CD4-positive, CD25-positive, alpha-beta regulatory T cell (primary cell): Measurements from ENCODE around the gene TGFB1. TPM values are rescaled to one million over a fixed set of nuclear protein-coding genes. Genes with fewer than 3 reads are reported as not detected.

Source experiments
- ATAC-seq, 2 donors: fragments of 150-1000 bp; cut with Tn5 transposase; one replicate each; pipeline ENCODE4 v1.10.0; 2021; ENCODE audit warnings: low read depth in 2 of 2, moderate number of reproducible peaks in 2 of 2, moderate library complexity in 1 of 2
- DNase-seq, 3 donors: peaks; one replicate each; pipeline versions ENCODE4 v3.0.0 to v3.0.0-alpha.2; 2012 to 2022; ENCODE audit warnings: mixed read lengths in 1 of 3
- H3K27ac ChIP-seq: one replicate; pipeline ENCODE4 v1.7.0; 2013; ENCODE audit warnings: mild to moderate bottlenecking, low read length; ENCODE audit not compliant: insufficient read depth, poor library complexity, severe bottlenecking
- H3K27me3 ChIP-seq: one replicate; pipeline ENCODE4 v1.7.0; 2013; ENCODE audit warnings: low read length; ENCODE audit not compliant: control insufficient read depth, insufficient read depth
- H3K36me3 ChIP-seq: one replicate; pipeline ENCODE4 v1.7.0; 2013; ENCODE audit warnings: mild to moderate bottlenecking, low read length, moderate library complexity; ENCODE audit not compliant: control insufficient read depth, insufficient read depth
- H3K4me1 ChIP-seq: 2 replicates; pipeline ENCODE4 v1.7.0; 2013; ENCODE audit warnings: mild to moderate bottlenecking, low read length; ENCODE audit not compliant: insufficient read depth, control insufficient read depth, poor library complexity, severe bottlenecking
- H3K4me3 ChIP-seq: one replicate; pipeline ENCODE4 v1.7.0; 2013; ENCODE audit warnings: low read depth, mild to moderate bottlenecking, low read length, moderate library complexity
- H3K9me3 ChIP-seq, 2 experiments: 1 replicate in 1 of 2; 2 replicates in 1 of 2; pipeline ENCODE4 v1.7.0; 2013; ENCODE audit warnings: low read length in 2 of 2, mild to moderate bottlenecking in 1 of 2, moderate library complexity in 1 of 2; ENCODE audit not compliant: control insufficient read depth in 2 of 2
- H3K27ac Mint-ChIP-seq, 3 donors: one replicate each; pipeline ENCODE4 v1.8.0; 2020 to 2022; ENCODE audit warnings: mild to moderate bottlenecking in 3 of 3, mixed read lengths in 3 of 3, moderate library complexity in 2 of 3
- H3K27me3 Mint-ChIP-seq: one replicate; pipeline ENCODE4 v1.8.0; 2022; ENCODE audit warnings: mild to moderate bottlenecking, mixed read lengths
- H3K36me3 Mint-ChIP-seq: one replicate; pipeline ENCODE4 v1.8.0; 2020; ENCODE audit warnings: mixed read lengths
- H3K4me1 Mint-ChIP-seq, 4 donors: one replicate each; pipeline ENCODE4 v1.8.0; 2020 to 2022; ENCODE audit warnings: mixed read lengths in 4 of 4, mild to moderate bottlenecking in 1 of 4
- H3K4me3 Mint-ChIP-seq, 4 donors: one replicate each; pipeline ENCODE4 v1.8.0; 2020 to 2022; ENCODE audit warnings: mild to moderate bottlenecking in 4 of 4, mixed read lengths in 4 of 4, moderate library complexity in 3 of 4
- H3K9me3 Mint-ChIP-seq, 7 donors: one replicate each; pipeline ENCODE4 v1.8.0; 2020 to 2022; ENCODE audit warnings: mixed read lengths in 7 of 7, mild to moderate bottlenecking in 3 of 7, moderate library complexity in 2 of 7
- polyA plus RNA-seq, 4 donors: library from polyadenylated mRNA; unstranded; fragments of 300-500 nt; fragmentation: Illumina TruSeq; gene quantifications; one replicate each; pipeline ENCODE4 v1.2.3, GENCODE V29; 2021
- total RNA-seq: library from RNA; stranded (reverse); gene quantifications from one replicate; pipeline ENCODE4 v1.2.3, GENCODE V29; 2022

TGFB1 gene
- total and polyA plus RNA-seq, 5 donors from 2014 or later = 31.6 to 414 (median 48.2) TPM

DNA sequence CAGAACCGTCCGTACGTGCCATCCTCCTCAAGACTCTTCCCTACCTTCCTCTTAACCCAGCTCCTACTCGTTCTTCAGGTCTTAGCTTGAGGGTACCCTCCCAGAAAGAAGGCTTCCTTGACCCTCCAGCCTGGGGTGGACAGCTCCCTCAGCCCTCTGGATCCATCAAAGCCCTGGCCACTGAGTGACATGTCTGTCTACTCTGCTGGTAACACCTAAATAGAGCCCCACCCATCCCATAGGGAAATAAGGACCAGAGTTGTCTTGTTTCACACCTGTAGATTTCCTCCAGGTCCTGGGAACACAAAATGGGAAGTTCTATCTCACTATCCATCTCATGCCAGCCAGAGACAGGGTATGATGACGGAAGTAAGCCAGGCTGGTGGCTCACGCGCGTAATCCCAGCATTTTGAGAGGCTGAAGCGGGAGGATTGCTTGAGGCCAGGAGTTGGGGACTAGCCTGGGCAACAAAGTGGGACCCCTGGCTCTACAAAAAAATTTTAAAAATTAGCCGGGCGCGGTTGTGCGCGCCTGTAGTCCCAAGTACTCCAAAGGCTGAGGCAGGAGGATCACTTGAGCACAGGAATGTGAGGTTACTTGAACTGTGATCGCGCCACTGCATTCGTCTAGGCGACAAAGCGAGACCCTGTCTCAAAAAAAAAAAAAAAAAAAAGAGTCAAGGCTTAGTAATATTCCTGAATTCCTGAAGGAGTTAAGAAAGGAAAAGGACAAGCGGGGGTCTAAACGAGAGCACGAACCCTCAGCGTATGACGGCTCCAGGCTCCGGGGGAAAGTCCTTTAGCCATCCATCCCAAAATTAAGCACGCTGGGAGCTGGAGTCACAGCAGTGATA, 44.3 kb downstream of the TGFB1 start:
- Mint-ChIP-seq H3K27ac (peak overlapping the region; percentile 98 to 100 (median 100)), H3K9me3 (peaks cover 0 to 2% (median 0%) of the 10 kb centered on the region in 7 donors), H3K36me3 (peaks cover 20% of the 10 kb centered on the region), H3K4me3 (peak overlapping the region; percentile 97 to 98 (median 98)), H3K4me1 (peaks cover 11 to 89% (median 59%) of the 10 kb centered on the region in 4 donors), H3K27me3 (peaks cover 4% of the 10 kb centered on the region)
- no peaks in the 10 kb centered on the region for H3K9me3 ChIP-seq
- peaks cover 75% of the 10 kb centered on the region for H3K4me1 ChIP-seq
- H3K4me3 ChIP-seq = peak overlapping the region; percentile 98
- peak overlapping the region; percentile 97 for H3K27ac ChIP-seq
- ATAC-seq (no peak), DNase-seq (peak in 2 of 3 donors; percentile 20 to 35)
- H3K36me3 ChIP-seq = peaks cover 36% of the 10 kb centered on the region
- no peaks in the 10 kb centered on the region for H3K27me3 ChIP-seq

DNA sequence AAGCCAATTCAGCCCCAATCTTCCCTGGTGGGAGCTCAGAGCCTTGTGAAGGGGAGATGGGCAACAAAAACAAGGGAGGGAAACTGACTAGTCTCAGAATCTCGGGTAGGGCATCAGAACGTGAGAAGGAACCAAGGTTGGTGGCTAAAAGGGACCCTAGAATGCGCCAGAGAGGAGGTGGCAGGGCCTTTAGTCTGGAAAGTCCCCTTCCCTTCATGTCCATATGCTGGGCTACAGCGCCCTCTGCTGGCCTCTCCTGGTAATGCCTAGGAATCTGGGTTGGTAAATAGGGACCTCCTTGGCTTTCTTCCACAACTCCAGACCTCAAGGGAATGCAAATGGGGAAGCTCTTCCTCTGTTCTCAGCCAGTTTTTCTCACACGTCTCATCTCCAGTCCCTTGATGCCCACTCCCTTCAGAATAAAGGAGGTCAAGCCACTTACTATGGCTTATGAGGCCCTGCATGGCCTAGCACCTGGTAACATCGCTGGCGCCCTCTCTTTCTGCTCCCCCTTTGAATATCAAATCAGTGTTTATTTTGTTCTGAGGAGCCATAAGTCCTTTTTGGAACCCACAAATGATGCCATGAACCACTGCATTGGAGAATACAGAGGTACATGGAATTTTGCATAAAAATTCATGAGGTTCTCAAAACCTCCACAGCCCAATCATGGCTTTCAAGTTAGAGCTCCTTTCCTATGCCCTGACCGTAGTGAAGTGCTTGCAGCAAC, 45.1 kb downstream of the TGFB1 start:
- H3K36me3 ChIP-seq = peaks cover 44% of the 10 kb centered on the region
- peaks cover 4% of the 10 kb centered on the region for H3K27me3 Mint-ChIP-seq
- no peaks in the 10 kb centered on the region for H3K27me3 ChIP-seq
- peak overlapping the region; percentile 97 for H3K27ac ChIP-seq
- peaks cover 0 to 2% (median 0%) of the 10 kb centered on the region in 7 donors for H3K9me3 Mint-ChIP-seq
- peak overlapping the region; percentile 98 to 100 (median 100) for H3K27ac Mint-ChIP-seq
- peak; percentile 87 to 90 (median 87) for DNase-seq
- H3K9me3 ChIP-seq = no peaks in the 10 kb centered on the region
- H3K4me1 ChIP-seq = peaks cover 78% of the 10 kb centered on the region
- ATAC-seq = peak; percentile 60 to 69
- peak overlapping the region; percentile 98 for H3K4me3 ChIP-seq
- peak overlapping the region; percentile 97 to 98 (median 98) for H3K4me3 Mint-ChIP-seq
- H3K4me1 Mint-ChIP-seq = peaks cover 11 to 95% (median 63%) of the 10 kb centered on the region in 4 donors
- peaks cover 22% of the 10 kb centered on the region for H3K36me3 Mint-ChIP-seq

DNA sequence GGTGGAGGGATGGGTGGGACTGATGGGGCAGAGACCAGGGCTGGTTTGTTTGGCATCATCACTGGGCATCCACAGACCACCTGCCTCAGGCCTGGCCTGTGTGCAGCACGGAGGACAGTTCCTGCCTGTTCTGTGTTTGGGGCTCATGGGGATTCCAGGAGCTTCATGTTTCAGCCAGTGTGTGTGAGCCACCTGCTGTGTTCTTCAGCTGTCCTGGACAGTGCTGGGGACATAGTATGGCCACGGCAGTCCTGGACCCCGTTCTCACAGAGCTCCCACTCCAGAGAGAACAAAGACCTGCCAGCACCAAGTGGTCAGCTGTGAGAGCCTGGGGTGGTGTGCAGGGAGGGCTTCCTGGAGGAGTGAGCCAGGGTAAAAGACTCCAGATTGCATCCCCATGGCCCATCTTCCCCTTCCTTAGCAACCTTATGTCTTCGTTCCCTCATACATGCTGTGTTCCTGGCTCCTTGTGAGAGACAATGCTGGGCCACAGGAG, 45.7 kb downstream of the TGFB1 start:
- Mint-ChIP-seq H3K27me3 (peaks cover 4% of the 10 kb centered on the region), H3K36me3 (peaks cover 17% of the 10 kb centered on the region), H3K4me3 (peak overlapping the region; percentile 97 to 98 (median 98)), H3K9me3 (peaks cover 0 to 2% (median 0%) of the 10 kb centered on the region in 7 donors), H3K27ac (peak overlapping the region; percentile 98 to 100 (median 100)), H3K4me1 (peaks cover 11 to 95% (median 57%) of the 10 kb centered on the region in 4 donors)
- no peaks in the 10 kb centered on the region for H3K9me3 ChIP-seq
- H3K4me1 ChIP-seq = peaks cover 81% of the 10 kb centered on the region
- DNase-seq (peak in 1 of 3 donors; percentile 30), ATAC-seq (no peak)
- H3K4me3 ChIP-seq = peak overlapping the region; percentile 98
- no peaks in the 10 kb centered on the region for H3K27me3 ChIP-seq
- H3K36me3 ChIP-seq = peaks cover 44% of the 10 kb centered on the region
- H3K27ac ChIP-seq = peak overlapping the region; percentile 97

DNA sequence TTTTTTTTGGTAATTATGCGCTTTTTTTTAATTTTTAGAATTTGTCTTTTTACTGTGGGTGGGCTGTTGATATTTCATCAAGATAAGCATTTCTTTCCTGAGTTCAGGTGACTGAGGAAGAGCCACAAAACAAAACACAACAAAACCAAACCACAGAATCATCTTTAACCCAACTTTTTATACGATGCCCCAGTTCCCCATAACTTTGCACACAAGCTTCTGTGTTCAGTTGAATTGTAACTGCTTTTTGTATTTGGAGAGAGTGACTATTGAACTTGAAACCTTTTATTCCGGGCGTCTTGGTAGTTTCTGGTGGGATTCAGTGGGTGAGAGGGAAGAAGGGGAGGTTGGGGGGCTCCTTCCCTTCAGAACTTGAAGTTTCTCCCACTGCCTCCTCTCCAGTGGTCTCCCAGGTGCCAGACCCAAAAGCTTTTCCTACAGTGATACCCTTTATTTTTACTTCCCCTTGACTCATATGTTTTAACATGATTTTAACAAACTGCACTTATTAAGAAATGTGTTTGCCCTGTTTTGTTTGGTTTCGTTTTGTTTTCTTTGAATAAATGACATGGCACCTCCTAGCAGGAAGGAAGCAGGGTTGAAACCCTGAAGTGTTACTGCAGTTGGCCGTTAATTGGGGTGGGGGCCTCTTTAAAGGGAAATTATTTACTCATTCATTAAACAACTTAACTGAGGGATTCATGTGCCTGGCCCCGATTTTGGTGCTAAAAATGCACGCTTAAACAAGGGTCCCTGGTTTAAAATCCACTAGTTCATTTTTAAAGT, 46.4 kb downstream of the TGFB1 start:
- no peaks in the 10 kb centered on the region for H3K9me3 ChIP-seq
- H3K27me3 Mint-ChIP-seq = peaks cover 4% of the 10 kb centered on the region
- H3K4me1 Mint-ChIP-seq = peaks cover 15 to 96% (median 58%) of the 10 kb centered on the region in 4 donors
- H3K4me3 Mint-ChIP-seq = peak overlapping the region; percentile 83 to 98 (median 90)
- H3K27ac Mint-ChIP-seq = peak overlapping the region; percentile 98 to 100 (median 100)
- peaks cover 0 to 2% (median 0%) of the 10 kb centered on the region in 7 donors for H3K9me3 Mint-ChIP-seq
- peak overlapping the region; percentile 98 for H3K4me3 ChIP-seq
- H3K36me3 Mint-ChIP-seq = peaks cover 22% of the 10 kb centered on the region
- H3K36me3 ChIP-seq = peaks cover 39% of the 10 kb centered on the region
- no peaks in the 10 kb centered on the region for H3K27me3 ChIP-seq
- ATAC-seq (peak in 1 of 2 donors; percentile 22), DNase-seq (peak in 2 of 3 donors; percentile 37 to 84)
- peaks cover 88% of the 10 kb centered on the region for H3K4me1 ChIP-seq
- H3K27ac ChIP-seq = peak overlapping the region; percentile 97

DNA sequence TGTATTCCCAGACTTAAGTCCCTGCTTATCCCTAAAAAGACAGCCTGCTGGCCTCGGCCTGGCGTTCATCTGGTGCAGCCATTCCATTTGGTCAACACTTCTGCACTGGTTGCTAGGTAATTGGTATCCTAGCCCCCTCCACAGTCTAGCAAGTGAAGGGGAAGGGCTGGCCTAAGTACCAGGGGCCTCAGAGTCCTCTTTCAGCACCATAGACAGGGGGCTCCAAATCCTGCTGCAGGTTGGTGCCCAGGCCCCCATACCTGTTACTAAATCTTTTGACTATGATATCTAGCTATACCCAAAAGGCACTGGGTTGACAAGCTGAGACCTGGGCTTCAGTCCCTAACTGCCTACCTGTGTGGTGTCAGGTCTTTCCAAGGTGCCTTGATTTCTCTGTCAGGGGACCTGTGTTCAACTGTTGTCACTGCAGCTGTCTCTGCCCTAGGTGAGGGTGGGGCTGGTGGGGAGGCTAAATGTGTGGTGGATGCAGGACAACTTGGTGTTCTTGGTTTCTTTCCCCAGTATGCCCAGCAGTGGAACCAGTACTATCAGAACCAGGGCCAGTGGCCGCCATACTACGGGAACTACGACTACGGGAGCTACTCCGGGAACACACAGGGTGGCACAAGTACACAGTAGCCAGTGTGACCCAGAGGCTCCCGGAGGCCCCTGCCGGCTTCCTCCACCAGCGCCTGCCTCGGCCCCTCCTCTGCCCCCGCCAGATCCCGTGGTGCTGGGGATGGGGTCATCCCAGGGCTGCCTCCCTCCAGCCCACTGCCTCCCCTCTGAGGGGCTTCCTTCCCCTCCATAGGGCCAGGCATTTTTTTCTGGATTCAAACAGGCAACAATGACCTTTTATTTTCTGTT, 47.6 kb downstream of the TGFB1 start:
- Mint-ChIP-seq H3K9me3 (peaks cover 0 to 2% (median 0%) of the 10 kb centered on the region in 7 donors), H3K36me3 (peaks cover 30% of the 10 kb centered on the region), H3K4me1 (peaks cover 15 to 96% (median 59%) of the 10 kb centered on the region in 4 donors), H3K27me3 (peaks cover 4% of the 10 kb centered on the region), H3K4me3 (peak overlapping the region; percentile 83 to 98 (median 90)), H3K27ac (peak overlapping the region; percentile 98 to 100 (median 100))
- no peaks in the 10 kb centered on the region for H3K9me3 ChIP-seq
- DNase-seq (no peak), ATAC-seq (no peak)
- peak overlapping the region; percentile 98 for H3K4me3 ChIP-seq
- H3K27ac ChIP-seq = peak overlapping the region; percentile 97
- no peaks in the 10 kb centered on the region for H3K27me3 ChIP-seq
- H3K4me1 ChIP-seq = peaks cover 83% of the 10 kb centered on the region
- H3K36me3 ChIP-seq = peaks cover 47% of the 10 kb centered on the region

DNA sequence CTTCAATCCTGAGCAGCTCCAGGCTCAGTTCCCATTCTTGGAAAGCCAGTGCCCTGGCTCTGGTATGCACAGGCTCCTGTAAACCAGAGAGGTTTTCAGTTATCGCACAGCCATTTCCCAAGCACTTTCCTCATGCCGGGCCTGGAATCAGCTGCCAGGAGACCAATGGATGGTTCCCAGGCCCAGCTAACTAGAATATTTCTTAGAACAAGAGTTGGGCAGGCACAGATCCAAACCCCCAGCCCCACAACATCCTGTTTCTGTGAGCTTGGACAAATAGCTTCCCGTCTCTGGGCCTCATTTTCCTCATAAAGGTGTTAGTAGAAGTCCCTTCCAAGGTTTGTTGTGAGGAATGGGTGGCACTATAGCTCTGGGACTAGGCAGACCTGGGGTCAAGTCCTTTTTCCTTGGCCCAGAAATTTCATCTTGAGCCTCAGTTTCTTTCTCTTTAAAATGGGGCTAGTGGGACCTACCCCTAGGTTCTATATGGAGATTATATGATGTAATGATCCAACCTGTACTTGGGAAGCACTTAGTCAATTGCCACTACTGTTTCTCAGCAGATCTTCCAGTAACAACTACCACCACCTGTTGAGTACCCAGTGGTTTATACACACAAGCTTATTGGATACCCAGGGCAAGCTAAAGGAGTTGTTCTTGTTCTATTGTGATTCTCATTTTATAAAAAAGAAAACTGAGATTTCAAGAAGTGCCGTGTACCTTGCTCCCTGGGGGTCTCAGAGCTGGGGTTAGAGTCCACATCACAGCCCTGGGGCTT, 48.8 kb downstream of the TGFB1 start:
- Mint-ChIP-seq H3K9me3 (peaks cover 0 to 2% (median 0%) of the 10 kb centered on the region in 7 donors), H3K36me3 (peaks cover 38% of the 10 kb centered on the region), H3K4me1 (peaks cover 10 to 96% (median 62%) of the 10 kb centered on the region in 4 donors), H3K27me3 (peaks cover 4% of the 10 kb centered on the region), H3K4me3 (peak overlapping the region in 2 of 4 donors; percentile 31 to 46), H3K27ac (peak overlapping the region; percentile 62 to 96 (median 69))
- no peak for DNase-seq
- Histone ChIP-seq H3K4me1 (peaks cover 77% of the 10 kb centered on the region), H3K9me3 (no peaks in the 10 kb centered on the region), H3K36me3 (peaks cover 59% of the 10 kb centered on the region), H3K27ac (peak overlapping the region; percentile 97), H3K4me3 (no peak overlapping the region), H3K27me3 (no peaks in the 10 kb centered on the region)
- no peak for ATAC-seq
